ENCODE results near the gene DHRS3. TPM values are rescaled to one million over a fixed set of nuclear protein-coding genes. Genes with fewer than 3 reads are reported as not detected.

The DHRS3 gene
- total RNA-seq, 1 experiment from 2014 or later = 37.7 TPM

DNA sequence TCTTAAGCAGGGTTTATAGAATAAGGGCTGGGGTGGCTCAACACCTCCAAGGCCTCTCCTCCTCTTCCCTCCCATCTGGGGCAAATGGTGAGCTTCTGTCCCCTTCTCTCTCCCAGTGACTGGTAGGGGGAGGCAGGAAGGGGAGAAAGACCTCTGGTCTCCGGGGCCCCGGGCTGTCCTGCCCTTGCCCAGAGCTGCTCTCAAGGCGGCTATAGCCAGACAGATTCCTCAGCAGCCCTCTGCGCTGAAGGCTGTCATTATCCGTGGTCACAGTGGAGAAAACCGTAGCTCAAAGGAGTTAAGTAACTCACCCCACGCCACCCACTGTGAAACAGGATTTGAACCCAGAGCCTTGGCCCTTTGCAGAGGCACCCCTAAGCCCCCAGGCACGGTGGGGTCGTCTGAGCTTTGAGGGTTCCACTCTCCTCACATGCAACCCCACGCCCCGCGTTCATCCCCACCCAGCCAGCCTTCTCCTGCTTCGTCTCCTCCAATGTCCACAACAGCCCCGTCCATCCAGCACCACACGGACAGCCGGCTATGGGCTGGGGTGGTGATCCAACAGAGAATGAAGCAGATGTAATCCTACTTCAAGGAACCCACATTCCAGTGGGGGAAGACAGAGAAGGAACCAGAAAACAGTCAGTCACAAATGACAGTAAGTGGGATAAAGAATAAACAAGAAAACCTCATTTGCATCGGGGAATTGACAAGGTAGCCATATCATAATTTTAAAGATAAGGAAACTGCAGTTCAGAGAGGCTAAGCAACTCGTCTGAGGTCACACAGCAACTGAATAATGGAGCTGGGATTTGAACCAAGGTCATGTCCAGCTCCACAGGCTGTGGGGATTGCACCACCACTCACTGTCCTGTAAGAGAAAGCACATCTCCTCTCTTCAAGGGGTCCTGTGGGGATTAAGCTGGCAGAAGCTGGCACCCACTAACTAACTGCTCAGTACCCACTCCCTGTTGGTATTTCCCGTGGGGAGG lies 31.8 kb downstream of the DHRS3 start:
- ATAC-seq (no peak), DNase-seq (ENCODE audit: low spot score) (no peak)
- TF ChIP-seq SMAD3 (CRISPR knock-in tag; IDR thresholded peaks at IDR 0.05; ENCODE audit: borderline replicate concordance) (no peak), NFYB (CRISPR knock-in tag; conservative IDR thresholded peaks at IDR 0.05; ENCODE audit: low read depth) (no peak), JAZF1 (CRISPR knock-in tag; IDR thresholded peaks at IDR 0.05) (no peak), RELA (CRISPR knock-in tag; IDR thresholded peaks at IDR 0.05; ENCODE audit: borderline replicate concordance) (no peak), JUN (CRISPR knock-in tag; IDR thresholded peaks at IDR 0.05) (no peak), FOXP1 (CRISPR knock-in tag; IDR thresholded peaks at IDR 0.05; ENCODE audit: borderline replicate concordance) (no peak), TP53 (CRISPR knock-in tag; IDR thresholded peaks at IDR 0.05) (no peak), ATF3 (CRISPR knock-in tag; conservative IDR thresholded peaks at IDR 0.05) (no peak), IRF1 (CRISPR knock-in tag; IDR thresholded peaks at IDR 0.05) (no peak), ZNF232 (CRISPR knock-in tag; IDR thresholded peaks at IDR 0.05) (no peak), ETV6 (CRISPR knock-in tag; IDR thresholded peaks at IDR 0.05) (no peak), ERG (CRISPR knock-in tag; IDR thresholded peaks at IDR 0.05) (no peak), TCF7 (CRISPR knock-in tag; IDR thresholded peaks at IDR 0.05; ENCODE audit: low read depth) (no peak)
- TF ChIP-seq, protein P1, sequence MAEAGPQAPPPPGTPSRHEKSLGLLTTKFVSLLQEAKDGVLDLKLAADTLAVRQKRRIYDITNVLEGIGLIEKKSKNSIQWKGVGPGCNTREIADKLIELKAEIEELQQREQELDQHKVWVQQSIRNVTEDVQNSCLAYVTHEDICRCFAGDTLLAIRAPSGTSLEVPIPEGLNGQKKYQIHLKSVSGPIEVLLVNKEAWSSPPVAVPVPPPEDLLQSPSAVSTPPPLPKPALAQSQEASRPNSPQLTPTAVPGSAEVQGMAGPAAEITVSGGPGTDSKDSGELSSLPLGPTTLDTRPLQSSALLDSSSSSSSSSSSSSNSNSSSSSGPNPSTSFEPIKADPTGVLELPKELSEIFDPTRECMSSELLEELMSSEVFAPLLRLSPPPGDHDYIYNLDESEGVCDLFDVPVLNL (CRISPR knock-in tag; IDR thresholded peaks at IDR 0.05; ENCODE audit: borderline replicate concordance, low read depth) = no peak
- CTCF ChIA-PET = interaction anchor here (0.5 to 1.2 kb wide), 5 partner anchors 73 to 311 kb away, joined by 3 to 7 read pairs (median 4); no protein-coding TSS in a partner anchor
- POLR2A ChIA-PET = no interaction called here
- Mint-ChIP-seq H3K4me1 (peaks cover 6% of the 10 kb centered on the region), H3K36me3 (no peaks in the 10 kb centered on the region), H3K27me3 (ENCODE audit: low read depth) (no peaks in the 10 kb centered on the region), H3K4me3 (no peak overlapping the region), H3K27ac (no peak overlapping the region), H3K9me3 (peaks cover 3% of the 10 kb centered on the region; the same call in 1 of the 2 replicates)

DNA sequence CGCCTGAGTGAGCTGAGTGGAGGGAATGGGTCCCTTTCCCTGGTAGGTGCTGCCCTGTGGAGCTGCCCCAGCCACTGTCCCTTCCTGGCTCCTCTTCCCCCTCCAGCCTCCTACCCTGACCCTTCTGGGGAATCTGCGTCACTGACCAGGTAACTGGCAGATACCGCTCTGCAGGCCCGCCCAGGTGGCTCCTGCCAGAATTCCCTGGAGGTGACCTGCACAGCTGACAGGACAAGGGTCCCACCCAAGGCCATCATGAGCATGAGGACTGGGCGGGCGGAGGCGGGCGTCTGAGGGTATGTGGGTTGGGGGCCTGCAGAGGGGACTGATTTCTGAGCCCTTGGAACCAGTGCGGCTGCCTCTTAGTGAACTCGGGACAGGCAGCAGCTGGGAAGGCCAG lies 32.5 kb downstream of the DHRS3 start:
- Mint-ChIP-seq H3K27me3 (ENCODE audit: low read depth) (no peaks in the 10 kb centered on the region), H3K27ac (no peak overlapping the region), H3K4me3 (no peak overlapping the region), H3K9me3 (peaks cover 3% of the 10 kb centered on the region; the same call in 1 of the 2 replicates), H3K4me1 (peaks cover 6% of the 10 kb centered on the region), H3K36me3 (no peaks in the 10 kb centered on the region)
- ChIA-PET CTCF (interaction anchor here (0.6 to 1.2 kb wide), 3 partner anchors 74 to 310 kb away, joined by 3 to 4 read pairs (median 4); no protein-coding TSS in a partner anchor), POLR2A (no interaction called here)
- DNase-seq (ENCODE audit: low spot score) (no peak), ATAC-seq (no peak)
- TF ChIP-seq GABPB1 (CRISPR knock-in tag; IDR thresholded peaks at IDR 0.05) = no peak
- TF ChIP-seq GTF2I (CRISPR knock-in tag; conservative IDR thresholded peaks at IDR 0.05) = no peak
- no peak for TF ChIP-seq SMAD3 (CRISPR knock-in tag; IDR thresholded peaks at IDR 0.05; ENCODE audit: borderline replicate concordance)
- TF ChIP-seq NFE2L1 (CRISPR knock-in tag; IDR thresholded peaks at IDR 0.05) = no peak
- TF ChIP-seq IRF1 (CRISPR knock-in tag; IDR thresholded peaks at IDR 0.05) = no peak
- TF ChIP-seq ZNF423 (CRISPR knock-in tag; IDR thresholded peaks at IDR 0.05) = no peak
- TF ChIP-seq ZNF263 (CRISPR knock-in tag; IDR thresholded peaks at IDR 0.05; ENCODE audit: low read depth) = no peak
- no peak for TF ChIP-seq PREB (CRISPR knock-in tag; IDR thresholded peaks at IDR 0.05; ENCODE audit: borderline replicate concordance)

Measured in WTC11 (cell line).